Panc1 (cell line): ENCODE data around the gene FBXL16. TPM values are rescaled to one million over a fixed set of nuclear protein-coding genes. Genes with fewer than 3 reads are reported as not detected.

Experiments
- ATAC-seq: fragments of 200-7000 bp; cut with Tn5 transposase; 2 replicates; pipeline ENCODE4 v1.9.1; 2020; ENCODE audit warnings: mild to moderate bottlenecking, moderate library complexity
- BruUV-seq: library from RNA; stranded (reverse); fragments of 400-500 nt; replicated peaks from 2 replicates; lab custom pipeline; 2021; lab: Mats Ljungman, UMichigan
- CTCF ChIA-PET: fragments of 300-600 bp; sonication (Branson Sonifier 250); formaldehyde crosslinking; loops from one replicate; lab custom pipeline; 2022; ENCODE audit warnings: antibody characterized with exemption; lab: Charles Lee
- POLR2A ChIA-PET: fragments of 300-600 bp; sonication (Branson Sonifier 250); formaldehyde crosslinking; loops from one replicate; lab custom pipeline; 2022; ENCODE audit warnings: antibody characterized with exemption; lab: Charles Lee
- DNase-seq: peaks from one replicate; pipeline ENCODE4 v3.0.0-alpha.2; 2010; ENCODE audit warnings: low read depth, low spot score
- H3K27ac ChIP-seq: 2 replicates; pipeline ENCODE4 v1.5.1; 2011; ENCODE audit warnings: mild to moderate bottlenecking, low read length, inconsistent platforms
- H3K27me3 ChIP-seq: fragments of 200-500 bp; sonication (Bioruptor generic); 2 replicates; pipeline ENCODE4 v1.6.0; 2014; ENCODE audit warnings: low read length, inconsistent platforms; ENCODE audit not compliant: control insufficient read depth, insufficient read depth
- H3K36me3 ChIP-seq: fragments of 200-500 bp; sonication (Bioruptor generic); 2 replicates; pipeline ENCODE4 v1.5.1; 2014; ENCODE audit warnings: inconsistent platforms, mild to moderate bottlenecking, low read length, moderate library complexity; ENCODE audit not compliant: control insufficient read depth, insufficient read depth
- H3K4me1 ChIP-seq: 2 replicates; pipeline ENCODE4 v1.5.1; 2011; ENCODE audit warnings: inconsistent platforms, mild to moderate bottlenecking, low read length, moderate library complexity; ENCODE audit not compliant: control insufficient read depth, insufficient read depth
- H3K4me3 ChIP-seq, 2 experiments: 2 replicates each; pipeline ENCODE4 v1.5.1; 2011 to 2012; ENCODE audit warnings: low read depth in 2 of 2, low read length in 2 of 2, mild to moderate bottlenecking in 2 of 2, inconsistent platforms in 1 of 2, moderate library complexity in 1 of 2
- H3K9me3 ChIP-seq: fragments of 200-500 bp; sonication (Bioruptor generic); 2 replicates; pipeline ENCODE4 v1.5.1; 2014; ENCODE audit warnings: low read depth, mild to moderate bottlenecking, inconsistent platforms, low read length, moderate library complexity; ENCODE audit not compliant: control insufficient read depth, insufficient read depth
- CTCF ChIP-seq: fragments of 450-650 bp; IDR thresholded peaks from 2 replicates; pipeline ENCODE4 v1.5.1; 2017; ENCODE audit warnings: mild to moderate bottlenecking
- POLR2AphosphoS5 ChIP-seq: IDR thresholded peaks from 2 replicates; pipeline ENCODE4 v1.6.1; 2012; ENCODE audit warnings: mild to moderate bottlenecking, low read depth, low read length, moderate library complexity
- REST ChIP-seq, 2 experiments: IDR thresholded peaks; 2 replicates each; pipeline ENCODE4 v1.6.1; 2011 to 2012; ENCODE audit warnings: low read depth in 2 of 2, control low read depth in 1 of 2, low read length in 1 of 2, mild to moderate bottlenecking in 1 of 2, moderate library complexity in 1 of 2; ENCODE audit not compliant: insufficient read depth in 1 of 2
- SIN3A ChIP-seq: IDR thresholded peaks from 2 replicates; pipeline ENCODE4 v1.6.1; 2012; ENCODE audit warnings: low read depth, mild to moderate bottlenecking, low read length, moderate library complexity, borderline replicate concordance; ENCODE audit not compliant: insufficient read depth
- TCF7L2 ChIP-seq: IDR thresholded peaks from 2 replicates; pipeline ENCODE4 v1.6.1; 2011; ENCODE audit warnings: mild to moderate bottlenecking, low read depth, low read length, inconsistent platforms
- in situ Hi-C: cut with HindIII; loops from 2 replicates; pipeline ENCODE4 v1.10.0; 2016; ENCODE audit warnings: low sequenced_read_pairs, low pct_unique_long_range_greater_than_20kb
- intact Hi-C: fragments of 100-400 bp; cut with micrococcal nuclease; formaldehyde crosslinking; loops from one replicate; pipeline ENCODE4 v1.10.0; 2022; ENCODE audit not compliant: unreplicated experiment
- total RNA-seq: library from RNA; stranded (reverse); gene quantifications from one replicate; pipeline ENCODE4 v1.2.1, GENCODE V29; 2021; ENCODE audit not compliant: unreplicated experiment

The FBXL16 gene
- total RNA-seq, 1 experiment from 2014 or later, result 28.0 TPM

- Histone ChIP-seq H3K27me3 (no peaks in the 10 kb centered on the region), H3K27ac (no peak overlapping the region), H3K9me3 (no peaks in the 10 kb centered on the region), H3K4me1 (peaks cover 8% of the 10 kb centered on the region; the same call in 1 of the 2 replicates), H3K4me3 (no peak overlapping the region), H3K36me3 (peaks cover 5% of the 10 kb centered on the region)
- POLR2A ChIA-PET, result no interaction called here
- no peak for ATAC-seq
- CTCF ChIA-PET, result no interaction called here
- in situ Hi-C loops (no loop called here), intact Hi-C loops (no loop called here)
- DNase-seq, result no peak
- no TSS peak for BruUV-seq
- no peak for TF ChIP-seq REST (IDR thresholded peaks at IDR 0.05; ENCODE audit: insufficient read depth in 1 of 2, low read depth in 2 of 2, low read length in 1 of 2)
- no peak for TF ChIP-seq TCF7L2
- TF ChIP-seq SIN3A, result no peak
- no peak for TF ChIP-seq POLR2AphosphoS5
- no peak for TF ChIP-seq CTCF
These were observed 31.4 kb upstream of the FBXL16 start for GRCh38 chr16:736936-737481.

- in situ Hi-C loops, result no loop called here
- peaks cover 8% of the 10 kb centered on the region; the same call in 1 of the 2 replicates for H3K4me1 ChIP-seq
- ChIA-PET POLR2A (no interaction called here), CTCF (interaction anchor here (0.6 kb wide), 1 partner anchor 12 kb away, joined by 6 read pairs; no protein-coding TSS in a partner anchor)
- no peaks in the 10 kb centered on the region for H3K27me3 ChIP-seq
- no peaks in the 10 kb centered on the region for H3K9me3 ChIP-seq
- TF ChIP-seq TCF7L2 (no peak), CTCF (no peak), SIN3A (no peak), POLR2AphosphoS5 (no peak), REST (IDR thresholded peaks at IDR 0.05; ENCODE audit: insufficient read depth in 1 of 2, low read depth in 2 of 2, low read length in 1 of 2) (no peak)
- no peak for ATAC-seq
- no TSS peak for BruUV-seq
- no peak for DNase-seq
- H3K36me3 ChIP-seq, result peaks cover 5% of the 10 kb centered on the region
- no peak overlapping the region for H3K27ac ChIP-seq
- intact Hi-C loops, result no loop called here
- no peak overlapping the region for H3K4me3 ChIP-seq
These were observed 30.4 kb upstream of the FBXL16 start for GRCh38 chr16:735982-736453.
